GM12865 (cell line): ENCODE results near the gene JKAMP.

ENCODE experiments used
- DNase-seq: peaks from one replicate; pipeline ENCODE4 v3.0.0; 2010; ENCODE audit warnings: low read depth
- H3K4me3 ChIP-seq: 2 replicates; pipeline ENCODE4 v1.5.1; 2011; ENCODE audit warnings: mild to moderate bottlenecking, low read depth, low read length, control low read depth
- CTCF ChIP-seq: IDR thresholded peaks from 2 replicates; pipeline ENCODE4 v1.5.1; 2011; ENCODE audit warnings: low read length, control low read depth, low read depth, inconsistent platforms; ENCODE audit not compliant: insufficient read depth; ENCODE audit errors: missing control alignments

JKAMP gene

GRCh38 chr14:59451849-59452248 lies 32.5 kb upstream of the JKAMP start:
- no peak overlapping the region for H3K4me3 ChIP-seq
- no peak for DNase-seq

GRCh38 chr14:59454139-59454538 lies 30.2 kb upstream of the JKAMP start:
- H3K4me3 ChIP-seq: no peak overlapping the region
- DNase-seq: no peak
- no peak for TF ChIP-seq CTCF

More at GRCh38 chr14:59451849-59452248, 32.5 kb upstream of the JKAMP start:
- no peak for TF ChIP-seq CTCF

- TF ChIP-seq CTCF: no peak
- DNase-seq: no peak
- no peak overlapping the region for H3K4me3 ChIP-seq
Measured at GRCh38 chr14:59455411-59455810, 28.9 kb upstream of the JKAMP start.

- TF ChIP-seq CTCF: no peak
- H3K4me3 ChIP-seq: no peak overlapping the region
- DNase-seq: no peak
Measured at GRCh38 chr14:59458486-59458885, 25.8 kb upstream of the JKAMP start.

- DNase-seq: no peak
- no peak for TF ChIP-seq CTCF
- H3K4me3 ChIP-seq: no peak overlapping the region
Measured at GRCh38 chr14:59460378-59460777, 23.9 kb upstream of the JKAMP start.

GRCh38 chr14:59461891-59462290 lies 22.4 kb upstream of the JKAMP start:
- DNase-seq: no peak

More at GRCh38 chr14:59461891-59462290, 22.4 kb upstream of the JKAMP start:
- H3K4me3 ChIP-seq: no peak overlapping the region
- TF ChIP-seq CTCF: no peak
